HepG2 (cell line): Measurements from ENCODE around the gene SPCS2. TPM values are rescaled to one million over a fixed set of nuclear protein-coding genes. Genes with fewer than 3 reads are reported as not detected.
A peak's percentile ranks its signal among the peaks of the same experiment; 100 is the strongest.

Source experiments
- CENPBD1 ChIP-seq: sonication (generic); formaldehyde crosslinking; IDR thresholded peaks from 2 replicates; pipeline ENCODE4 v1.8.0; 2022; ENCODE audit warnings: missing genetic modification reagents, low read depth, mild to moderate bottlenecking, borderline replicate concordance
- DZIP1 ChIP-seq: sonication (generic); formaldehyde crosslinking; IDR thresholded peaks from 2 replicates; pipeline ENCODE4 v1.5.0; 2020; ENCODE audit warnings: mild to moderate bottlenecking, missing genetic modification reagents
- E2F2 ChIP-seq: sonication (generic); formaldehyde crosslinking; IDR thresholded peaks from 2 replicates; pipeline ENCODE4 v1.4.0; 2020; ENCODE audit warnings: missing genetic modification reagents, borderline replicate concordance
- FLYWCH1 ChIP-seq: sonication (generic); formaldehyde crosslinking; IDR thresholded peaks from 2 replicates; pipeline ENCODE4 v1.8.1; 2023; ENCODE audit warnings: mild to moderate bottlenecking, missing genetic modification reagents
- FOXA1 ChIP-seq, 2 experiments: fragments of 450-650 bp in 1 of 2; sonication (generic) in 1 of 2; formaldehyde crosslinking in 1 of 2; IDR thresholded peaks; 2 replicates each; pipeline versions ENCODE4 v1.4.0 to v1.6.1; 2016 to 2020; ENCODE audit warnings: missing genetic modification reagents in 1 of 2
- KAT8 ChIP-seq: IDR thresholded peaks from 2 replicates; pipeline ENCODE4 v1.6.1; 2016; ENCODE audit warnings: missing genetic modification reagents, missing compliant biosample characterization
- MAFF ChIP-seq: IDR thresholded peaks from 2 replicates; pipeline ENCODE4 v1.6.1; 2011; ENCODE audit warnings: low read depth, low read length, improper control_type of control experiment
- MAFK ChIP-seq, 2 experiments: IDR thresholded peaks in 1 of 2; conservative IDR thresholded peaks in 1 of 2; 2 replicates each; pipeline ENCODE4 v1.6.1; 2011; ENCODE audit warnings: improper control_type of control experiment in 2 of 2, low read length in 2 of 2
- RERE ChIP-seq: IDR thresholded peaks from 2 replicates; pipeline ENCODE4 v1.6.1; 2016; ENCODE audit warnings: low read depth, missing genetic modification reagents, missing compliant biosample characterization
- SNAPC2 ChIP-seq: sonication (generic); formaldehyde crosslinking; IDR thresholded peaks from 2 replicates; pipeline ENCODE4 v1.8.1; 2022; ENCODE audit warnings: mild to moderate bottlenecking, missing genetic modification reagents
- SP140L ChIP-seq: sonication (generic); formaldehyde crosslinking; IDR thresholded peaks from 2 replicates; pipeline ENCODE4 v1.4.0; 2020; ENCODE audit warnings: missing genetic modification reagents, borderline replicate concordance
- TFE3 ChIP-seq: IDR thresholded peaks from 2 replicates; pipeline ENCODE4 v1.6.1; 2016
- USF2 ChIP-seq, 2 experiments: sonication (generic) in 1 of 2; formaldehyde crosslinking in 1 of 2; IDR thresholded peaks; 2 replicates each; pipeline versions ENCODE4 v1.5.1 to v1.6.1; 2011 to 2020; ENCODE audit warnings: borderline replicate concordance in 1 of 2, low read depth in 1 of 2, low read length in 1 of 2, mild to moderate bottlenecking in 1 of 2, missing genetic modification reagents in 1 of 2, moderate library complexity in 1 of 2
- ZNF552 ChIP-seq: sonication (generic); formaldehyde crosslinking; IDR thresholded peaks from 2 replicates; pipeline ENCODE4 v1.9.0; 2022; ENCODE audit warnings: missing genetic modification reagents, mild to moderate bottlenecking, borderline replicate concordance
- polyA plus RNA-seq, 8 experiments: library from polyadenylated mRNA; depleted of rRNA in 3 of 8; stranded (reverse) in 7 of 8; unstranded in 1 of 8; fragments of >200 nt; fragmentation: Illumina TruSeq in 4 of 8; extraction: Trizol in 4 of 8; gene quantifications; 2 replicates each; pipeline versions ENCODE4 v1.2.1 to v1.2.3, GENCODE V29; 2011 to 2016; ENCODE audit warnings: low read depth in 4 of 8, missing spikeins in 1 of 8, mixed read lengths in 1 of 8; ENCODE audit not compliant: insufficient read depth in 1 of 8
- total RNA-seq, 5 experiments: library from RNA; depleted of rRNA; stranded (reverse); fragments of >200 nt; fragmentation: Illumina TruSeq; extraction: Trizol; gene quantifications; 2 replicates each; pipeline ENCODE4 v1.2.3, GENCODE V29; 2016; ENCODE audit warnings: low read depth in 1 of 5

The SPCS2 gene
- total and polyA plus RNA-seq, 2 of the 13 experiments (the other 11 are each of a cell fraction or from before 2014, with no cell fraction given), result 87.3 to 142 TPM

GRCh38 chr11:75013051-75013450 lies 64.0 kb downstream of the SPCS2 start (continued):
- 0 out of 2 replicates have a peak, but pooled peaks have one; percentile 27 for TF ChIP-seq RERE
- TF ChIP-seq FOXA1 (IDR thresholded peaks at IDR 0.05), result no peak
- peak; percentile 72 for TF ChIP-seq FOXA1 (CRISPR knock-in tag; IDR thresholded peaks at IDR 0.05)
- no peak for TF ChIP-seq DZIP1 (CRISPR knock-in tag)
- no peak for TF ChIP-seq USF2 (IDR thresholded peaks at IDR 0.05; ENCODE audit: low read depth, low read length)
- TF ChIP-seq USF2 (CRISPR knock-in tag; IDR thresholded peaks at IDR 0.05; ENCODE audit: borderline replicate concordance), result no peak
- no peak for TF ChIP-seq TFE3 (CRISPR knock-in tag)
- no peak for TF ChIP-seq SNAPC2 (CRISPR knock-in tag)
- TF ChIP-seq FLYWCH1, result no peak
- peak; percentile 93 to 96 for TF ChIP-seq MAFK (conservative IDR thresholded peaks at IDR 0.05 in 1 of 2, IDR thresholded peaks at IDR 0.05 in 1 of 2; ENCODE audit: low read length in 2 of 2)
- peak; percentile 93 for TF ChIP-seq MAFF
- no peak for TF ChIP-seq SP140L (CRISPR knock-in tag)
- no peak for TF ChIP-seq CENPBD1 (CRISPR knock-in tag)
- TF ChIP-seq KAT8 (CRISPR knock-in tag), result no peak
- TF ChIP-seq E2F2 (CRISPR knock-in tag), result no peak
- no peak for TF ChIP-seq ZNF552
